ENCODE results near the gene TMED7.
"Not testable (repeated sequence)": the region's sequence is repeated elsewhere in the genome, so short reads cannot be mapped to it uniquely, and the experiment has no call there.

TMED7 gene

DNA sequence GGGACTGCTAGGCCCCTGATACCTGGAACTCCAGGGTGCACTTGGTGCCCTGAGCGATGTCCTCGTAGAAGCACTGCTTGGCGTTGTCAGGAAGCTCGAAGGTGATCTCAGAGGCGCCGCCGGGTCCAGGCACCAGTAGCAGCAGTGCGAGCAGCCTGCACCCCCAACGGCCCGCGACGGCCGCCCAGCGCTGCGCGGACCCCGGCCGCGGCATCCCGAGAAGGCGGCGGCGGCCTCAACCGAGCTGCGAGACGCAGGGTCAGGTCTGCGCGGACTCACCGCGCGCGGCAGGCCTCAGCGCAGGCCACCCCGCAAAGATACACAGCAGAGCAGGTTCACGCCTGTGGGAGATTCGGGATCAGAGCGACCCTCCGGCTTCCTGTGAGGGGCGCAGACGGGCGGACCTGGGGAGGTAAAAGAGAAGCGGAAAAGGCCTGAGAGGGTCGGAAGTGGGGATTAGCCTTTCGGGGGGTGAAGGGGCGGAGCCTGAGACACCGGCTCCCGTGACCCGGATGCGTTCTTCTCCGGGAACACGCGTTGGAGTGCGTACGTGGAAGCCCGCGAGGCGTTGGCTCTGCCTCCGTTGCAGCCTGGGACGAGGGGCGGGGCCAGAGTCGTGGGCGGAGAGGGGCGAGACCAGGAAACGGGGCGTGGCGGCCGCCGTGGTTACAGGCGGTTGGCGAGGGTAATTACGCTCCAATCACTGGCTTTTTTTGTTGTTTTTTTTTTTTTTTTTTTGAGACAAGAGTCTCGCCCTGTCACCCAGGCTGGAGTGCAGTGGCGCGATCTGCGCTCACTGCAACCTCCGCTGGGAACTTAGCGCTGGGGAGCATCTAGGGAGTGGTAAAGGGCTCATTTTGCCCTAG lies at the start of gene TMED7:
TMED7 (minus strand) TSS at position 458 of the 866 bp plus-strand sequence; CDS start at position 214, 244 bp downstream.
- peak; percentile 99 for DNase-seq (ENCODE audit: low spot score)

DNA sequence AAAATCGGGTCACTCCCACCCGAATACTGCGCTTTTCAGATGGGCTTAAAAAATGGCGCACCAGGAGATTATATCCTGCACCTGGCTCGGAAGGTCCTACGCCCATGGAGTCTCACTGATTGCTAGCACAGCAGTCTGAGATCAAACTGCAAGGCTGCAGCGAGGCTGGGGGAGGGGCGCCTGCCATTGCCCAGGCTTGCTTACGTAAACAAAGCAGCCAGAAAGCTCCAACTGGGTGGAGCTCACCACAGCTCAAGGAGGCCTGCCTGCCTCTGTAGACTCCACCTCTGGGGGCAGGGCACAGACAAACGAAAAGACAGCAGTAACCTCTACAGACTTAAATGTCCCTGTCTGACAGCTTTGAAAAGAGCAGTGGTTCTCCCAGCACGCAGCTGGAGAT lies 48.9 kb upstream of the TMED7 start:
- not testable (repeated sequence) for DNase-seq (ENCODE audit: low spot score)

DNA sequence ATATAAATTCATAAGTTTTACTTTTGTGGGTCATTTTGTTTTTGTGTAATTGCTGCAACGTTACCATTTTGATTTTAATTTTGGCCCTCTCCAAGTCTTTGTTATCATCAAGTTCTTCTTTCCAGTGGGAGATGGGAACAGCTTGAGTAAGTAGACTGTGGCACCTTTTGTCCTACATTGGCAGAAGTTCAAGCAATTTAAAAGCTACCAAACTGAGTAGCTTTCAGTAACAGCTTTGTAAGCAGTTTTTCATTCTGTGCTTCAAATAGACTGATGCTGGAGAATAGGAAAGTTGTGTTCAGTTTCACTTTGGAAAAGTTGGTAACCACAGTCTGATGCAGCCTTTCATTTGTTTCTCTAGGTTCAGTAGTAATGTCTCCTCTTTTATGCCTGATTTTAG lies 47.8 kb upstream of the TMED7 start:
- DNase-seq (ENCODE audit: low spot score): peak; percentile 12

DNA sequence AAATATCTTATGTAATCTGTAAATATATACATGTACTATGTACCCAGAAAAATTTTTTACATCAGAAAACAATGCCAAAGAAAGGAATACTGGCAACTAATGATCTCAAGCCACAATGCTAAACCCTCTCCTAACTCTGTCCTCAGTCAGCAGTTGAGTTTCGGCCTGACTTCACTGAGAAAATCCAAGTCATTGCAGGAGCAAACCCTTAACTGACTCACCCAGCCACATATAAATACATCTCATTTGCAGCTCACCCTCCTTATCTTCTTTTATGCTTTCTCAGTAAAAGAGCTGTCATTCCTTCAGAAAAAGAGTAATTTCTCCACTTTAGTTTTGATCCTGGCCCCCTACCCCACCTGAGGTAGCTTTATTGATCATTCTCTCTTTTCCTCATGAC lies 46.1 kb upstream of the TMED7 start:
- no peak for DNase-seq (ENCODE audit: low spot score)

DNA sequence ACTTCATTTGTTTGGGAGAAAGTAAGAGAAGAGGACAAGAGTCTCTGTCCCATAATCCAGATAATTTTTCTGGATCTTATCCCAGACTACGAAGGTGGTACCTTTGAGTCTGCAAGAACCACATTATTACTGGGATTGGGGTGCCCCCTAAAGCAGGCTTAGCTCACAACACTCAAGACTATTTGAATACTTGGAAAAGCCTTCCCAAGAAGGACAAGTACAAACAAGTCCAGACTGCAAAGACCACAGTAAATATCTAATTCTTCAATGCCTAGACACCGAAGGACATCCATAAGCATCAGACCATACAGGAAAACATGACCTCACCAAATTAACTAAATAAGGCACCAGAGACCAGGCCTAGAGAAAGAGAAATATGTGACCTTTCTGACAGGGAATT lies 40.2 kb upstream of the TMED7 start:
- no peak for DNase-seq (ENCODE audit: low spot score)

DNA sequence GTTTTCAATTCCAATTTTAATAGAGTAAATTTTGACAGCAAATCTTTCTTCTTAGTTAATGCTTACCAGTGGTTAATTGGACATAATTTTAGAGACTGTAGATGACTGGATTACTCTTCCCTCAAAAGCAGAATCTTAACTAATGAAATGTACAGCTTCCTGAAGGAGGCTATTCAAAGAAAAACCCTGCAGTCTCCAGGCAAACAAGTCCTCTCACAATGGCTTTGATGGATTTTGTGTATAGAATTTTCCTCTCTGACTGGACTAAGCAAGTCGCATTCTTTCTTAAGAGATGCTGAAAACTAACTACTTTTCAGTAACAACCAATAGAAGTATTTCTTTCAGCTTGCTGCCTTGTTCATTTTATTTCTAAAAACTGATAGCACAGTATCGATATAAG lies 35.7 kb upstream of the TMED7 start:
- DNase-seq (ENCODE audit: low spot score): no peak

DNA sequence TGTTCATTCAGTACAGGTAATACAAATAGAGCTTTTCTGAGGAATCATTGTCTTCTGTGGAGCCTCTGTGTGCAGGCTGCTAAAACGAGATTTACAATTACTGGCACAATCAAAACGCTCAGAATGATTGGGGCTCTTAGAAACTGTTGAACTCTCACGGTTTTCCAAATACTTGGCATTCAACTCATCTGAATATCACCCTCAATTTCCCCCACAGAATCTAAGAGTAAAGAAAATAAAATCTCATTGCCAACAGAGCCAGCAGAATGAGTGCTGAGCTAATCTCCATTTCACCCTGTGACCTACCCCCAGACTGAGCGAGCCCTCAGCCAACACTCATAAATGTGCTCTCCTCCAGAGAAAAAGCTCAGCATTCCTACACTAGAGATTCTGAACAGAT lies 35.3 kb upstream of the TMED7 start:
- no peak for DNase-seq (ENCODE audit: low spot score)

DNA sequence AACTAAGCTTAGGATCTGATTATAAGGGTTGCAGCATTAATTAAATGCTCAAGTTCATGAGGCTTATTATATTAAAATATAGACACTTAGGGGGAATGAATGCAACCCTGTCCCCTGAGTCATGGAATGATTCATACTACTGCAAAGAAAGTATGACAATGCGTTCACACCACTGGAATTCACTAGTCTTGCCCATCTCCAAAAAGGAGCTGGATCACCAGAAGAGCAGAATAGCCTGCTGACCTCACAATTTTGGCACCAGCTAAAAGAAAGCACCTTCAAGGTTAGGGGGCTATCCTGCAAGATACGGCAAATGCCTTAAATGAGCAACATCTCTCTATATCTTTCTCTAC lies 32.0 kb upstream of the TMED7 start:
- DNase-seq (ENCODE audit: low spot score): no peak

DNA sequence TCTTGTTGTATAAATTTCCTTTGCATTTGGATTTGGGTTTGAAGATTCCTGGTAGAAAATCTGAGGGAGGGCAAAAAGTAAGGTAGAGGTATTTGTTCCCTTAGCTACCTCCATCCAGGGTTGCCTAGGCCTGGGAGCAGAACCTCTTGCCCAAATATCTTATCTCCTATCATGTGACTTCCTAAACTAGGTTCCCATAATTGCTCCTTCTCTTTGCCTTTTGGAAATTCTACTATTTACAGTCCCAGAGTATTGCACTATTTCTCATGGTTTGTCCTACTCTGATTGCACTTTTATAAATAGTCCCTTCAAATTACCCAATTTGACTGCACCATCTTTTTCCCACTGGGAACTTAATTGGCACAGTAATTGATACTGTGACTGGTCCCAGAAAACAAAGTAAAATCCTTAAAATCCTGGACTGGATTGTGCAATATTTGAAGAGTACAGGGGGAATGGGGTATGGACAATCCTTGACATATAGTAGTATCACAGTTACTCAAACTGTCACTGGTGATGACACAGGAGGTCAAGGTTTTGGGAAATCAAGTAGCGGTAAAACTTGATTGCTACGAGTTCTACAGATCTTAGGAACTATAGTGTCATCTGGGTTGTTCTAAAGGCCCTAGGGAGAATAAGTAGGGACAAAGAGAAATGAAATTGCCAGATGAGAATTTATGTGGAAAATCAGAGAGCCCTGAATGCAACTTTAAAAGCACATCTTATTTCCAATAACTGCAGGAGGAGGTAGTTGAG lies 31.5 kb upstream of the TMED7 start:
- no peak for DNase-seq (ENCODE audit: low spot score)

DNA sequence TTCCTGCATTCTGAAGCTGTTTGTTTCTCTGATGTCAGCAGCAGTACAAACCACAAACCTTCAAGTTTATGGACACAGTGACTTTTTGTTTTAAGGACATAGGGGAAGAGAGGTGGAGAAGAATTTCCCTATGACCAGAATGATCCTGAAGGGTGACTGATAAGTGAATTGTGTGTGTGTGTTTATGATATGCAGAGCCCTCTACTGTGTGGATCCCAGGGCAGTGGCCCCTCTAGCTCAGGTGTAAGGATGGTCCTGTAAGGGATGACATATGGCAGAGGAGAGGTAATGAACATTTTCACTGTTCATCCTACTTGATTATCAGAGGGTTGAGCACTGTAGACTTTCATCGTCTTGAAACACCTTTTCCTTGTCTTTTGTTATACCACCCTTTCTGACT lies 30.6 kb upstream of the TMED7 start:
- no peak for DNase-seq (ENCODE audit: low spot score)

DNA sequence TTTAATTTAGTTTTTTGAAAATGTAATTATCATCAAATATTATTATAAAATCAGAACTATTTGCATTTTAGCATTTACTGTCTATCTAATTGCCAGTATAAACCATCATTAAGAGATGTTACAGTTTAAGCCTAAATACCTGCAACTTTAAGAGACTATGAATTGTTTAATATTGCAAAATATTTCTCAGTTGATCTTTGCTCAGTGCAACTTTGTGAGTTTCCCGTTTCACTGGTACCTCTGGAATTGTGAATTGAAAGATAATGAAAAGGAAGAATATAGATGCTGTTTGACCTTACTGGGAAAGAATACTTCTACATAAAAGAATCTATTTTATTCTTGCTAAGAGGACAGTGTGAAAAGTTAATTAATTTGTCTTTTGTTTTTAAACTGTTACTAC lies 30.2 kb upstream of the TMED7 start:
- no peak for DNase-seq (ENCODE audit: low spot score)

DNA sequence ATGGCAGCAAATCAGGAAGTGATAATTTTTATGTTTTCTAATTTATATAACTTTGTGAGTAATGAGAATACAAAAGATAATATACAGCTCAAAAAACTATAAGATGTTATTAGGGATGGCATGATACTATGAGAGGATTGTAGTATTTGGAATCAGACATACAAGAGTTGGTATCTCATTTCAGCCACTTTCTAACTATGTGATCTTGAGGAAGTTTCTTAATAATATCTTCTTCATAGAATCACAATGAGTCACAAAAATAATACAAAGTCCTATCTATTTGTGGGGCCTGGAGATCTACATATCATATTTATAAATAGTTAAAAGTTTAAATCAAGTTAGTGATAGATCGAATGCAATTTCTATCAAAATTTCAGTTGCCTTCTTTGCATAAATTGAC lies 23.7 kb upstream of the TMED7 start:
- no peak for DNase-seq (ENCODE audit: low spot score)

DNA sequence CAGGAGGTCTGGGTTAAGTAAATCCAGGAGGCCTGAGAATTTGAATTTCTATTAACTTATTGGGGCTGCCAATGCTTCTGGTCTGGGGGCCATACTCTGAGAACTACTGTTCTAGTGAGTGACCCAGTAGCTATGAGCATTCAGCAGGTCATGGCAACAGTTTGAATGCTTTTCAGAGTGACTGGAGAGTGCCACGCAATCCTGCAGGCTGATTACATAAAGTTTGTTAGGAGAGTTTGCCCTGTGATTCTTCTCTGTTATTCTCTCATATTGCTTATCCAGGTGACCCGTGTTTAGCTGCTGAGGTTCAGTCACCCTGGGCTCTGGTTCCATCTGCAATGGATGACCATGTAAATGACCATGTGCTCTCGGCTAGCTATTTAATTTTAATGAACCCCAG lies 22.2 kb upstream of the TMED7 start:
- no peak for DNase-seq (ENCODE audit: low spot score)

DNA sequence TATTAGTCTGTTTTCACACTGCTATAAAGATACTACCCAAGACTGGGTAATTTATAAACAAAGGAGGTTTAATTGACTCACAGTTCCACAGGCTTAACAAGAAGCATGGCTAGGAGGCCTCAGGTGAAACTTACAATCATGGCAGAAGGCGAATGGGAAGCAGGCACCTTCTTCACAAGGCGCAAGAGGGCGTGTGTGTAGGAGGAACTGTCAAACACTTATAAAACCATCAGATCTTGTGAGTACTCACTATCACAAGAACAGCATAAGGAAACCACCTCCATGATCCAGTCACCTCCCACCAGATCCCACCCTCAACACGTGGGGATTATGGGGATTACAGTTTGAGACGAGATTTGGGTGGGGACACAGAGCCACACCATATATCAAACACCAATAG lies 19.6 kb upstream of the TMED7 start:
- not testable (repeated sequence) for DNase-seq (ENCODE audit: low spot score)

DNA sequence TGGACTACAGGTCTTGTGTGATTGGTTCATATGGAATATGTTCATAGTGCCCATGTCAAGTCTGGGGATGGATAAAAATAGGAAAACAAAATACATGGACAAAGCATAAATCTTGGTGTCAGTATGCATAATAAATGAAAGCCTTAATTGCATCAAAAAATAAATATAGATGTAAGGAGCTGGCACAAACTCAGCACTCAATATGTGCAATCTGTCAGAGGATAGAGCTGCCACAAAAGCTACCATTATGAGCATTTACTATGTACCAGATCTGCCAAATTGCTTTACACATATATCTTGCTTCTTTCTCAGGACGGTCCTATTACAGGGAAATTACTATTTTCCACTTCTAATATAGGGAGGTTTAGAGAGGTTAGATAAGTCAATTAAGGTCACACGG lies 18.2 kb upstream of the TMED7 start:
- DNase-seq (ENCODE audit: low spot score): no peak

DNA sequence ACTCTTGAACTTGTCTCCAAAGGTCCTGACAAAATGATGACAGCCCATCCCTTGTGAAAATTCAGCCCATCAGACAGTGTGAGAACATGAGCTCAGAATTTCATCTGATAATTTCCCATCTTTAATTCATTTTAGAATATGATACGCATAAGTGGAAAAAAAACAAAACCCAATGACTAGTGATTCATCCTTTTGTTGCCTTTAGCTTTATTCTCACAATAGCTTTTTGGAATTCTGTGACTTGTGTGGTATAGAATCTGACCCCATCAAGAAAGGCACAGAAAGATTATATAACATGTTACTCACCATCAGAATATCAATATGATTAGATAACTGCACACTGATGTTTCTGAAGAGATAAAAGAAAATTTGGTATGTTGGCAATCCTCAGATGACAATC lies 16.1 kb upstream of the TMED7 start:
- DNase-seq (ENCODE audit: low spot score): no peak

DNA sequence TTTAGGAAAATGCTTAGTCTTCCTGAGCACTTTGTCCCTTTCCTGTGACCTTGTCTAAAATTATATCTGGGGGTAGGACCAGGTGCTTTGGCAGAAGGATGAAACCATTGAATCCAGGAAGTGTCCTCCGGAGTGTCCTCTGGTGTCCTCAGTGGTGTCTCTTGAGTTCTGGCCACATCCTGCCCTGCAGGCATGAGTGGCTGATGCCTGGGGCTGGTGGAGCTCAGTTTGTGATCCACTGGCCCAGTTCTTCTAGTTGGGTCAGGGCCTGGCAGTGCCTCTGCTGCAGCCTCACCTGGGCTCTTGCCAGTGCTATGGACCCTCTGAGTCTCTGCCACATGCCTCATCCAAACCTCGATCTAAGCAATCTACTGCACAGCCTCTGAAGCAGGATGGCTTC lies 14.4 kb upstream of the TMED7 start:
- no peak for DNase-seq (ENCODE audit: low spot score)

DNA sequence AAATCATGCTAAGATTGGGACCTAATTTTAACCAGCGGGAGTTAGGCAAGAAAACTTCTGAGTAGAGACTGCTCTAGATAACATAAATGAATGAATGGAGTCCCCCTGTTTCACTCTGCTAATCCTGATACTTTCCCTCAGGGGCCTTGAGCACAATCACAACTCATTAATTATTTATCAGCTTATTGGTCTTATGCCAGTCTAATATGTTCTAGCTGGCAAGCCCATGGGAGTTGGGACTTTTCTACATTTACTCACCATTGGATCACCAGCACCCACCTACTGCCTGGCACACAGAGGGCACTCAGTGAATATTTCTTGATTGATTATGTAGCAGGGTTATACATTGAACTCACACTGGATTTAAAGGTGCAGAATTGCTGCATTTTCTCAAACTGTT lies 13.5 kb upstream of the TMED7 start:
- DNase-seq (ENCODE audit: low spot score): no peak

DNA sequence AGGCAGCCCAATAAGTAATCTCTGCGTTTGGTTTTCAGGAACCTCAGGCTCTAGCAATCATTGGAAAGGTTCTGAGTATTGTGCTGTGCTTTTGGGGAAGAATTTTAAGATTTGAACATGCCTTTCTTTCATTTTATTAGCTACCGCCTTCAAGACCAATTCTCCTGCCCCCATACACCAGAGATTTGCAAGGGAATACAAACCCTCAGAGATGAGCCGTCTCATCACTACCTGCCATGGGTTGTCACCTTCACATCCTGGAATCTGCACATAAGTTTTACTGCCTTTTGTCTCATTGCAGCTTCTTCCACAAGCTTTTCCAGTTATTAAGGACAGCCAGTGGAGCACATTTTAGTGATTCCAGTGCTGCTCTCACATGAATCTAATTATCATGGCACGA lies 11.7 kb upstream of the TMED7 start:
- no peak for DNase-seq (ENCODE audit: low spot score)

DNA sequence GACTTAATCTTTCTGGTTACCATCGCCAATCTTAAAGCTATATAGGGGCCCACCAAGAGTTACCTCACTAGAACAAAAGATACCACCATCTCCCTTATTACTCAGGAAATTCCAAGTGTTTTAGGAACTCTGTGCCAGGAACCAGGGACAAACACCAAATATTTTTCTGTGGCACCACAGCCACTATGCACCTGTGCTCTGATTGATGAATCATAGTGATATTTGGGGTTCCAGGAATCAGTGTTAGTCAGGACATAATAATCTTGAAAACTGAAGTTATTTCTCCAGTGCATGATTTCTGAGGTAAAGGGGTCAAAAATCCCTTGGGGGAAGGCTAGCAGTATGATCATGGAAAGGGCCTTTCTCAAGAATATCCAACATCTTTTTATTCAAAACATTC lies 10.2 kb upstream of the TMED7 start:
- no peak for DNase-seq (ENCODE audit: low spot score)

DNA sequence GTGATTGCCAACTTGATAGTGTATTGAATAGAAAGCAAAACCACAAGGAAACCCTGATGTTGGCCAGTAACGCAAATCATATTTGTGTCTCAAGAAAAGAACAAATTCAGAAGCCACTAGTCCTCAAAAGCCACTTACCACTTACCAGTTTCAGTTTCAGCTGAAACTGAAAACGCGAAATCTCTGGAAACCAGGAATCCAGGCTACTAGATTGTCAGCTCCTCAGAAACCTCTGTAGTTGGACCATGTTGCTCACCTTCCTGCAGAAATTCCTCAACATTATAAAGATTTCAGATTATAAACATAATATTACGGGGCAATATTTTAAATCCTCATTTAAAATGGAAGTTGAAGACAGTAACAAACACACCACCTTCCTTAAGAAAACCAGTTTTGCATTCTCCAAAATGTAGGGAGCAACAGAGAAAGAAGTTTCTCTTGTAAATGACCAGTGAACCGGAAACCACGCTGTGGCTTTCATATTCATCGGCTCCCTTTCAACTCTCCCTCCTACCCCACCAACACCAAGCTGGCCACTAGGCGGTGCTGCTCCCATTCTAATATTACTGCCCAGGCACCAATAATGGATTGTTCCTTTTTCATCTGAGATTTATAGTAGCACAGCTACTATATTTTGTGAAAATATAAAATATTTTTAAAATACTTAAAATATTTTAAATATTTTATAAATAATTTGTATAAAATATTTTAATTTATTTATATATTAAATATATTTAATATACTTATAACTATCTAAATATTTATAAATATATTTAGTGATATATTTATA lies 8.7 kb upstream of the TMED7 start:
- DNase-seq (ENCODE audit: low spot score): peak; percentile 93

DNA sequence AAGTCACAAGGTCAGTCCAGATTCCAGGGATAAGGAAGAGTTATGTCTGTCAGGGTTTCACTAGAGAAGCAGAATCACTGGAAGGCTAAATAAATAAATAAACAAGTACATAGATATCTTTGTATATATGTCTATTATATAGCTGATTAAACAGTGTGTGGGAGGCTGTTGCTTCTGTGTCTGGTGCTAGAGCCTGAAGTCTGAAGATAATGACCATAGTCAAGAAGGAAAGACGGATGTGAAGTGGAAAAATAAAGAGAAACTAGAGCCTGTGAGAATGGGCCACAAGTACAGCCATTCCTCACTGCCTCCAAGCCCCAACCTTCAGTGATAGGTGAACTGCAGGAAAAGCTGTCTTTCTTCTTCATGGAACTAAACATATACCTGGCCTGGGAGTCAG lies 4.1 kb upstream of the TMED7 start:
- no peak for DNase-seq (ENCODE audit: low spot score)
